PC-3 (cell line): ENCODE results near the gene RGS10.

Source experiments
- EZH2 ChIP-seq: fragments of 300-600 bp; sonication (generic); IDR thresholded peaks from one replicate; pipeline ENCODE4 v1.6.1; 2017; ENCODE audit warnings: antibody characterized with exemption, mild to moderate bottlenecking, low read length; ENCODE audit not compliant: unreplicated experiment
- TF ChIP-seq, protein P1 (sequence below): fragments of 300-600 bp; sonication (generic); conservative IDR thresholded peaks from 2 replicates; pipeline ENCODE4 v1.5.1; 2017; ENCODE audit warnings: antibody characterized with exemption, low read depth, mild to moderate bottlenecking, low read length

- TF ChIP-seq, protein P1, sequence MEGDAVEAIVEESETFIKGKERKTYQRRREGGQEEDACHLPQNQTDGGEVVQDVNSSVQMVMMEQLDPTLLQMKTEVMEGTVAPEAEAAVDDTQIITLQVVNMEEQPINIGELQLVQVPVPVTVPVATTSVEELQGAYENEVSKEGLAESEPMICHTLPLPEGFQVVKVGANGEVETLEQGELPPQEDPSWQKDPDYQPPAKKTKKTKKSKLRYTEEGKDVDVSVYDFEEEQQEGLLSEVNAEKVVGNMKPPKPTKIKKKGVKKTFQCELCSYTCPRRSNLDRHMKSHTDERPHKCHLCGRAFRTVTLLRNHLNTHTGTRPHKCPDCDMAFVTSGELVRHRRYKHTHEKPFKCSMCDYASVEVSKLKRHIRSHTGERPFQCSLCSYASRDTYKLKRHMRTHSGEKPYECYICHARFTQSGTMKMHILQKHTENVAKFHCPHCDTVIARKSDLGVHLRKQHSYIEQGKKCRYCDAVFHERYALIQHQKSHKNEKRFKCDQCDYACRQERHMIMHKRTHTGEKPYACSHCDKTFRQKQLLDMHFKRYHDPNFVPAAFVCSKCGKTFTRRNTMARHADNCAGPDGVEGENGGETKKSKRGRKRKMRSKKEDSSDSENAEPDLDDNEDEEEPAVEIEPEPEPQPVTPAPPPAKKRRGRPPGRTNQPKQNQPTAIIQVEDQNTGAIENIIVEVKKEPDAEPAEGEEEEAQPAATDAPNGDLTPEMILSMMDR = no peak
- no peak for TF ChIP-seq EZH2
Observed at GRCh38 chr10:119567978-119568377, 25.5 kb upstream of the RGS10 start.
